HepG2 (cell line): ENCODE data around the gene IL17A. TPM values are rescaled to one million over a fixed set of nuclear protein-coding genes. Genes with fewer than 3 reads are reported as not detected.

ENCODE experiments used
- ELF3 ChIP-seq: IDR thresholded peaks from 2 replicates; pipeline ENCODE4 v1.6.1; 2016; ENCODE audit warnings: missing genetic modification reagents, missing compliant biosample characterization
- EZH2 ChIP-seq: conservative IDR thresholded peaks from 2 replicates; pipeline ENCODE4 v1.6.1; 2012; ENCODE audit warnings: mild to moderate bottlenecking, low read depth, low read length, moderate library complexity
- GATAD2A ChIP-seq: IDR thresholded peaks from 2 replicates; pipeline ENCODE4 v1.6.1; 2016
- HOXA9 ChIP-seq: sonication (generic); formaldehyde crosslinking; IDR thresholded peaks from 2 replicates; pipeline ENCODE4 v1.8.1; 2022; ENCODE audit warnings: missing genetic modification reagents, mild to moderate bottlenecking, moderate library complexity, borderline replicate concordance
- MBD4 ChIP-seq: IDR thresholded peaks from 2 replicates; pipeline ENCODE4 v1.6.1; 2012; ENCODE audit warnings: low read length, inconsistent platforms, borderline replicate concordance
- MTF1 ChIP-seq: sonication (generic); formaldehyde crosslinking; IDR thresholded peaks from 2 replicates; pipeline ENCODE4 v1.5.0; 2020; ENCODE audit warnings: missing genetic modification reagents
- NFE2L2 ChIP-seq: fragments of 150-350 bp; IDR thresholded peaks from 2 replicates; pipeline ENCODE4 v1.6.1; 2014; ENCODE audit warnings: low read length
- PTBP1 ChIP-seq: fragments of 200-400 bp; formaldehyde crosslinking; IDR thresholded peaks from 2 replicates; pipeline ENCODE4 v1.6.1; 2018; ENCODE audit warnings: low read length, low read depth; ENCODE audit not compliant: poor library complexity, severe bottlenecking
- REXO4 ChIP-seq: sonication (generic); formaldehyde crosslinking; IDR thresholded peaks from 2 replicates; pipeline ENCODE4 v1.8.0; 2022; ENCODE audit warnings: missing genetic modification reagents, mild to moderate bottlenecking, borderline replicate concordance
- RXRB ChIP-seq: IDR thresholded peaks from 2 replicates; pipeline ENCODE4 v1.6.1; 2016; ENCODE audit warnings: borderline replicate concordance, missing genetic modification reagents, missing compliant biosample characterization
- SCMH1 ChIP-seq: sonication (generic); formaldehyde crosslinking; IDR thresholded peaks from 2 replicates; pipeline ENCODE4 v1.9.0; 2021; ENCODE audit warnings: missing genetic modification reagents, mild to moderate bottlenecking, borderline replicate concordance
- ZBTB14 ChIP-seq: sonication (generic); formaldehyde crosslinking; IDR thresholded peaks from 2 replicates; pipeline ENCODE4 v1.4.0; 2020; ENCODE audit warnings: missing genetic modification reagents
- ZBTB7A ChIP-seq: sonication (generic); formaldehyde crosslinking; IDR thresholded peaks from 2 replicates; pipeline ENCODE4 v1.8.0; 2022; ENCODE audit warnings: mild to moderate bottlenecking, missing genetic modification reagents
- ZFP36 ChIP-seq: fragments of 150-350 bp; IDR thresholded peaks from 2 replicates; pipeline ENCODE4 v1.6.1; 2018; ENCODE audit warnings: borderline replicate concordance, low read length, low read depth; ENCODE audit not compliant: partially characterized antibody
- ZFYVE20 ChIP-seq: sonication (generic); formaldehyde crosslinking; IDR thresholded peaks from 2 replicates; pipeline ENCODE4 v1.8.0; 2023; ENCODE audit warnings: low read depth, mild to moderate bottlenecking, moderate library complexity, missing genetic modification reagents, borderline replicate concordance
- ZNF383 ChIP-seq: sonication (generic); formaldehyde crosslinking; IDR thresholded peaks from 2 replicates; pipeline ENCODE4 v1.4.0; 2020; ENCODE audit warnings: missing genetic modification reagents, mild to moderate bottlenecking, borderline replicate concordance
- ZNF768 ChIP-seq: sonication (generic); formaldehyde crosslinking; IDR thresholded peaks from 2 replicates; pipeline ENCODE4 v1.4.0; 2020; ENCODE audit warnings: missing genetic modification reagents
- polyA plus RNA-seq, 8 experiments: library from polyadenylated mRNA; depleted of rRNA in 3 of 8; stranded (reverse) in 7 of 8; unstranded in 1 of 8; fragments of >200 nt; fragmentation: Illumina TruSeq in 4 of 8; extraction: Trizol in 4 of 8; gene quantifications; 2 replicates each; pipeline versions ENCODE4 v1.2.1 to v1.2.3, GENCODE V29; 2011 to 2016; ENCODE audit warnings: low read depth in 4 of 8, missing spikeins in 1 of 8, mixed read lengths in 1 of 8; ENCODE audit not compliant: insufficient read depth in 1 of 8
- total RNA-seq, 5 experiments: library from RNA; depleted of rRNA; stranded (reverse); fragments of >200 nt; fragmentation: Illumina TruSeq; extraction: Trizol; gene quantifications; 2 replicates each; pipeline ENCODE4 v1.2.3, GENCODE V29; 2016; ENCODE audit warnings: low read depth in 1 of 5
- TF ChIP-seq, protein P1 (sequence below): sonication (generic); formaldehyde crosslinking; IDR thresholded peaks from 2 replicates; pipeline ENCODE4 v1.8.1; 2023; ENCODE audit warnings: mild to moderate bottlenecking, missing genetic modification reagents
- TF ChIP-seq, protein P2 (sequence below): sonication (generic); formaldehyde crosslinking; IDR thresholded peaks from 2 replicates; pipeline ENCODE4 v1.4.0; 2020; ENCODE audit warnings: missing genetic modification reagents

Gene IL17A
- total and polyA plus RNA-seq, 2 of the 13 experiments (the other 11 are each of a cell fraction or from before 2014, with no cell fraction given): not detected

DNA sequence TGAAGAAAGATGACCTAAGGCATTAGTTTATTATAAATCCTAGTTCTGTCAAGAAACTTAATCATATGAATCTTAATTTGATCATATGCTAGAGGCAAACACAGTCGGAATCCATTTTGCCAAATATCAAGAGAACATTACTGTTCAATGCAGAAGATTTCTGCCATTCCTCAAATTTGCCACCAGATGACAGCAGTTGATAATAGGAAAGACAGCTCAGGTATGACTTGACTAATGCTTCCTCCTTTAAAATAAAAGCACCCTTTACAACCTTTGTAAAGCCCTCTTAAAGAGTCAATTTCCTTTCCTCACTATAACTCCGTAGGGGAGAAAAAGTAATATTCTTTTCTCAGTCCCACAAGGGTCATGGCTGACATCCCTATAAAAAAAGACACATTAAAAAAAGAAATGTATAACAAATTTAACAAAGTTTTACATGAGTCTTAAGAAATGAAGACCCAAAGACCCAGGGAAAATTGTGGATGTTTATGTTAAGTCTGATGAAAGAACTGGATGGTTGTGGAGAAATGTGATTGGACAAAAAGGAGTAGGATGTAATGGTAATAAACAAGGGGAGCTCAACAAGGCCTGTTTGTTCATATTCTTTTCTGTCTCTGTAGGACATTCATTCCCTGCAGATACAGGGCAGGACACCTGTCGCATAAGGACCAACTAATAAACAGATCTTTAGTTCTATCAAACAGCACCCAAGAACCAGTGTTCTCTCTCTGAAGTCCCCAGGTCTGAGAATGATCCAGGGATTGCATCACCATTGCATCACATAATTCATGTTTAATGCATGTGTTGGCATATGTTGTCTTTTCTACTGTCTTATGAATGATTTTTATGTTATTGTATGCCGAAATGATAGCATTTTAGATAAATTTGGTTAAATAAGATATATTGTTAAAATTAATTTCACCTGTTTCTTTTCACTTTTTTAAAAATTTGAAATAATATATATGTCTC lies 23.0 kb upstream of the IL17A start (continued):
- TF ChIP-seq MBD4 (no peak), ELF3 (CRISPR knock-in tag) (peak; percentile 55), ZNF768 (CRISPR knock-in tag) (no peak), SCMH1 (CRISPR knock-in tag) (no peak), ZFP36 (peak; percentile 39), HOXA9 (CRISPR knock-in tag) (no peak), ZBTB14 (CRISPR knock-in tag) (no peak), NFE2L2 (peak; percentile 24; the same call in 1 of the 2 replicates), MTF1 (CRISPR knock-in tag) (no peak), GATAD2A (0 out of 2 replicates have a peak, but pooled peaks have one; percentile 37), EZH2 (no peak), RXRB (CRISPR knock-in tag) (peak; percentile 61; the same call in 1 of the 2 replicates), PTBP1 (no peak), ZBTB7A (CRISPR knock-in tag) (no peak), ZNF383 (CRISPR knock-in tag) (no peak), ZFYVE20 (CRISPR knock-in tag) (no peak), REXO4 (CRISPR knock-in tag) (no peak)
- TF ChIP-seq, protein P1, sequence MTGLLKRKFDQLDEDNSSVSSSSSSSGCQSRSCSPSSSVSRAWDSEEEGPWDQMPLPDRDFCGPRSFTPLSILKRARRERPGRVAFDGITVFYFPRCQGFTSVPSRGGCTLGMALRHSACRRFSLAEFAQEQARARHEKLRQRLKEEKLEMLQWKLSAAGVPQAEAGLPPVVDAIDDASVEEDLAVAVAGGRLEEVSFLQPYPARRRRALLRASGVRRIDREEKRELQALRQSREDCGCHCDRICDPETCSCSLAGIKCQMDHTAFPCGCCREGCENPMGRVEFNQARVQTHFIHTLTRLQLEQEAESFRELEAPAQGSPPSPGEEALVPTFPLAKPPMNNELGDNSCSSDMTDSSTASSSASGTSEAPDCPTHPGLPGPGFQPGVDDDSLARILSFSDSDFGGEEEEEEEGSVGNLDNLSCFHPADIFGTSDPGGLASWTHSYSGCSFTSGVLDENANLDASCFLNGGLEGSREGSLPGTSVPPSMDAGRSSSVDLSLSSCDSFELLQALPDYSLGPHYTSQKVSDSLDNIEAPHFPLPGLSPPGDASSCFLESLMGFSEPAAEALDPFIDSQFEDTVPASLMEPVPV (CRISPR knock-in tag): no peak
- TF ChIP-seq, protein P2, sequence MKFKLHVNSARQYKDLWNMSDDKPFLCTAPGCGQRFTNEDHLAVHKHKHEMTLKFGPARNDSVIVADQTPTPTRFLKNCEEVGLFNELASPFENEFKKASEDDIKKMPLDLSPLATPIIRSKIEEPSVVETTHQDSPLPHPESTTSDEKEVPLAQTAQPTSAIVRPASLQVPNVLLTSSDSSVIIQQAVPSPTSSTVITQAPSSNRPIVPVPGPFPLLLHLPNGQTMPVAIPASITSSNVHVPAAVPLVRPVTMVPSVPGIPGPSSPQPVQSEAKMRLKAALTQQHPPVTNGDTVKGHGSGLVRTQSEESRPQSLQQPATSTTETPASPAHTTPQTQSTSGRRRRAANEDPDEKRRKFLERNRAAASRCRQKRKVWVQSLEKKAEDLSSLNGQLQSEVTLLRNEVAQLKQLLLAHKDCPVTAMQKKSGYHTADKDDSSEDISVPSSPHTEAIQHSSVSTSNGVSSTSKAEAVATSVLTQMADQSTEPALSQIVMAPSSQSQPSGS (CRISPR knock-in tag): no peak
